Calu3 (cell line): ENCODE results near the gene IL9. TPM values are rescaled to one million over a fixed set of nuclear protein-coding genes. Genes with fewer than 3 reads are reported as not detected.
A peak's percentile ranks its signal among the peaks of the same experiment; 100 is the strongest.

Source experiments
- Bru-seq: library from RNA; stranded (reverse); fragments of 400-500 nt; gene quantifications from one replicate; lab custom pipeline; 2021; lab: Mats Ljungman, UMichigan
- BruChase-seq, 2 experiments: library from RNA; stranded (reverse); fragments of 400-500 nt; gene quantifications; one replicate each; lab custom pipeline; 2021; lab: Mats Ljungman, UMichigan
- BruUV-seq: library from RNA; stranded (reverse); fragments of 400-500 nt; replicated peaks from 2 replicates; lab custom pipeline; 2021; lab: Mats Ljungman, UMichigan
- CTCF ChIA-PET: fragments of 300-600 bp; sonication (Branson Sonifier 250); formaldehyde crosslinking; loops from one replicate; lab custom pipeline; 2022; ENCODE audit warnings: antibody characterized with exemption; lab: Charles Lee
- DNase-seq: peaks from one replicate; pipeline ENCODE4 v3.0.0; 2022
- H3K27ac Mint-ChIP-seq: one replicate; pipeline ENCODE4 v1.8.0; 2022; ENCODE audit warnings: mixed read lengths; ENCODE audit not compliant: unreplicated experiment
- H3K27me3 Mint-ChIP-seq: one replicate; pipeline ENCODE4 v1.8.0; 2022; ENCODE audit warnings: mixed read lengths; ENCODE audit not compliant: unreplicated experiment
- H3K36me3 Mint-ChIP-seq: one replicate; pipeline ENCODE4 v1.8.0; 2022; ENCODE audit warnings: mild to moderate bottlenecking, moderate library complexity, mixed read lengths; ENCODE audit not compliant: insufficient read depth, unreplicated experiment
- H3K4me1 Mint-ChIP-seq: one replicate; pipeline ENCODE4 v1.8.0; 2022; ENCODE audit warnings: mild to moderate bottlenecking, low read depth, mixed read lengths; ENCODE audit not compliant: unreplicated experiment
- H3K4me3 Mint-ChIP-seq: one replicate; pipeline ENCODE4 v1.8.0; 2022; ENCODE audit warnings: mild to moderate bottlenecking, low read depth, moderate library complexity, mixed read lengths; ENCODE audit not compliant: unreplicated experiment
- H3K9me3 Mint-ChIP-seq: one replicate; pipeline ENCODE4 v1.8.0; 2022; ENCODE audit warnings: low read depth, mixed read lengths; ENCODE audit not compliant: unreplicated experiment
- CTCF ChIP-seq: fragments of 200-600 bp; IDR thresholded peaks from one replicate; pipeline ENCODE4 v1.8.0; 2022; ENCODE audit warnings: antibody characterized with exemption; ENCODE audit not compliant: unreplicated experiment
- intact Hi-C: fragments of 100-400 bp; cut with micrococcal nuclease; formaldehyde crosslinking; loops from one replicate; pipeline ENCODE4 v1.10.0; 2022; ENCODE audit not compliant: unreplicated experiment
- long read RNA-seq: library from polyadenylated mRNA; stranded (forward); transcript quantifications from one replicate; pipeline ENCODE4 v2.0.0, GENCODE V29; 2022
- total RNA-seq: library from RNA; stranded (reverse); gene quantifications from 2 replicates; pipeline ENCODE4 v1.2.3, GENCODE V29; 2022

The IL9 gene
- not detected in 2 replicates for total RNA-seq
- Bru-seq, nascent RNA: not detected
- BruChase-seq, experiment 1, labeled RNA remaining after a 6-hour chase: not detected
- not detected for BruChase-seq, experiment 2, labeled RNA remaining after a 2-hour chase
- long read RNA-seq: 0 reads

DNA sequence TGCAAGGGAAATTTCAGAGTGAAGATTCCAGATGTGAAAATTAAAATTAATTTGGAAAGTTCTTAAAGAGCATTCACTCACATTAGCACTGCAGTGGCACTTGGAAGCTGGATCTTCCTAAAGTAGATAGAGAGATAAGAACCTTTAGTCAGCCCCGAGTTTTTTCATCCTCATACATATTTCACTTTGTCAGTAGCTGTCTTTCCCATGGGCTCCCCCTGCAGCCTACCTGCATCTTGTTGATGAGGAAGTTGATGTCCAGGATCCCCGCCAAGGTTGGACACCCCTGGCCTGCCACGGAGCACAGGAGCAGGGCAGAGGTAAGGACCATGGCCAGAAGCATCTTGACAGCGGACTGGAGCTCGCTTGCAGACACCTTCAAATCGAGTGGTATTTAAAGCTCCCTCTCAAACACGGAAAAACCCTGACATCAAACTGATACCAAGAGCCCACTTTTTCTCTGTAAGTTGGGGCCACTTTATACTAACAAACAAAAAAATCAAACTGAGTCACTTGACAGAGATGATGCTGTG, at the start of gene IL9:
TSS of gene IL9 (minus strand) at position 368 of the 533 bp plus-strand sequence. CDS start at position 343, 25 bp downstream.
- no peaks in the 10 kb centered on the region for H3K4me1 Mint-ChIP-seq
- intact Hi-C loops: no loop called here
- H3K27ac Mint-ChIP-seq: no peak within 1 kb of the TSS
- H3K27me3 Mint-ChIP-seq: peaks cover 35% of the 10 kb centered on the region
- DNase-seq: peak; percentile 26
- H3K36me3 Mint-ChIP-seq: no peaks in the 10 kb centered on the region
- no peaks in the 10 kb centered on the region for H3K9me3 Mint-ChIP-seq
- CTCF ChIA-PET: interaction anchor here (0.6 kb wide), 2 partner anchors 15 to 241 kb away, joined by 3 to 5 read pairs; no protein-coding TSS in a partner anchor
- TF ChIP-seq CTCF: no peak
- no TSS peak for BruUV-seq
- H3K4me3 Mint-ChIP-seq: no peak within 1 kb of the TSS

GRCh38 chr5:135944967-135945560, 49.4 kb upstream of the IL9 start:
- H3K27me3 Mint-ChIP-seq: no peaks in the 10 kb centered on the region
- intact Hi-C loops: loop anchor here (1.0 to 5.0 kb wide), 6 partner anchors 58 to 267 kb away; no protein-coding TSS in a partner anchor
- H3K4me1 Mint-ChIP-seq: no peaks in the 10 kb centered on the region
- DNase-seq: peak; percentile 66
- H3K9me3 Mint-ChIP-seq: no peaks in the 10 kb centered on the region
- CTCF ChIA-PET: interaction anchor here (0.8 to 2.0 kb wide), 4 partner anchors 76 to 137 kb away, joined by 3 to 9 read pairs (median 4); no protein-coding TSS in a partner anchor
- no peaks in the 10 kb centered on the region for H3K36me3 Mint-ChIP-seq
- peak; percentile 76 for TF ChIP-seq CTCF
- H3K27ac Mint-ChIP-seq: no peak overlapping the region
- no peak overlapping the region for H3K4me3 Mint-ChIP-seq
- no TSS peak for BruUV-seq

- no peaks in the 10 kb centered on the region for H3K36me3 Mint-ChIP-seq
- CTCF ChIA-PET: interaction anchor here (0.8 to 2.0 kb wide), 2 partner anchors 76 to 113 kb away, joined by 3 to 9 read pairs; no protein-coding TSS in a partner anchor
Observed at GRCh38 chr5:135944564-135944963, 48.9 kb upstream of the IL9 start.

More at GRCh38 chr5:135944564-135944963, 48.9 kb upstream of the IL9 start:
- no peaks in the 10 kb centered on the region for H3K4me1 Mint-ChIP-seq
- H3K27me3 Mint-ChIP-seq: no peaks in the 10 kb centered on the region
- DNase-seq: no peak
- no TSS peak for BruUV-seq
- no peak overlapping the region for H3K4me3 Mint-ChIP-seq
- H3K9me3 Mint-ChIP-seq: no peaks in the 10 kb centered on the region
- H3K27ac Mint-ChIP-seq: peak overlapping the region; percentile 32
- TF ChIP-seq CTCF: no peak
- intact Hi-C loops: loop anchor here (2.0 kb wide), 1 partner anchor 58 kb away; no protein-coding TSS in a partner anchor
